ENCODE results near the gene IL5RA.

- TF ChIP-seq EZH2 (IDR thresholded peaks at IDR 0.05; ENCODE audit: borderline replicate concordance, low read depth, low read length) (no peak), ZNF589 (CRISPR knock-in tag; IDR thresholded peaks at IDR 0.05; ENCODE audit: low read depth) (no peak), HDAC6 (IDR thresholded peaks at IDR 0.05; ENCODE audit: low read depth, low read length) (no peak), JUND (IDR thresholded peaks at IDR 0.05; ENCODE audit: borderline replicate concordance, low read depth, low read length) (no peak), JUND (tag; IDR thresholded peaks at IDR 0.05; ENCODE audit: borderline replicate concordance, low read depth, low read length) (no peak), CTCF (IDR thresholded peaks at IDR 0.05 in 2 of 3, conservative IDR thresholded peaks at IDR 0.05 in 1 of 3; ENCODE audit: insufficient read depth in 2 of 3, low read depth in 1 of 3, low read length in 3 of 3) (no peak), MYC (IDR thresholded peaks at IDR 0.05; ENCODE audit: low read depth, low read length) (no peak), MYC (CRISPR knock-in tag; IDR thresholded peaks at IDR 0.05; ENCODE audit: borderline replicate concordance, low read depth) (no peak), CEBPB (tag; IDR thresholded peaks at IDR 0.05) (no peak)
Measured at GRCh38 chr3:3065876-3066275, 44.3 kb downstream of the IL5RA start.

All from K562 (cell line).